ENCODE data around the gene FGFRL1.

DNA sequence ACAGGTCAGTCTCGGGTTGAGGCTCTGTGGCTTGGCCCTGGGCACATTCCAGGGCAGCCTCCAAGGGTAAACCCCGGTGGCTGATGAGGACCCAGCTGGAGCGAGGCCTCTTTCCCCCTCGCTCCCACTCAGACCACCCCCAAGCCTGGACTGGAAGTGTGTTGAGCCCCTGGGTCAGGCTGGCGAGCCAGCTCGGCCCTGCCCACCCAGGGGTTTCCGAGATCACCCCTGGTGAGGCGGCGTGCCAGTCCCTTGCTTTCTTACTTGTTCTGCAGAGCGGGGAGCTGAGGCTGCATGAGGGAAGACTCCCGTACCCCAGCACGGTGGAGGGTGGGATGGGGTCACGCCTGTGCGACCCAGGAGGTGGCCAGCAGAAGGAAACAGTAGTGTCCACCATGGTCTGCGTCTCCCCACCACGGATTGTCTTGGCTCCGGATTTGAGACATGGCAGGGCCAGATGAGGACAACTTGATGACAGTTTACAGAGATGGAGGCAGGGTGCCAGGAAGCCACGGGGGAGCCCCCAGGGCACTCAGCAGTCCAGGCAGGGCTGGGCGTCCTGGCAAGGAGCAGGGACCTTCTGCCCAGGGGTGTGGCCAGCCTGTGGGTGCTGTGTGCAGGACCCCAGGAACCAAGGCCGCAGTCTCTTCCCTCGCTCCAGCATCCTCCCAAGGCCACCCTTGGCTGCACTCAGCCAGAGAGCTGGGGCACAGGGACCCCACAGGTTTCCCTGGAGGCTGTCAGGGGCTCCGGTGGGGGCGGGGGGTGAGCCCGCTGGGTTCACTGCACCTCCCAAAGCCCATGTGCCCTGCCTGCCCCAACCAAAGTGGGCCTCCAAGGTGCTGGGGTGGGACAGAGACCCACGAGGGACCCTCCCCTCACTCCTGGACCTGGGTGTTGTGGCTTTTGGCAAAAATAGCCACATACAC is 6.6 kb upstream of the FGFRL1 start:
- TF ChIP-seq, protein P1, sequence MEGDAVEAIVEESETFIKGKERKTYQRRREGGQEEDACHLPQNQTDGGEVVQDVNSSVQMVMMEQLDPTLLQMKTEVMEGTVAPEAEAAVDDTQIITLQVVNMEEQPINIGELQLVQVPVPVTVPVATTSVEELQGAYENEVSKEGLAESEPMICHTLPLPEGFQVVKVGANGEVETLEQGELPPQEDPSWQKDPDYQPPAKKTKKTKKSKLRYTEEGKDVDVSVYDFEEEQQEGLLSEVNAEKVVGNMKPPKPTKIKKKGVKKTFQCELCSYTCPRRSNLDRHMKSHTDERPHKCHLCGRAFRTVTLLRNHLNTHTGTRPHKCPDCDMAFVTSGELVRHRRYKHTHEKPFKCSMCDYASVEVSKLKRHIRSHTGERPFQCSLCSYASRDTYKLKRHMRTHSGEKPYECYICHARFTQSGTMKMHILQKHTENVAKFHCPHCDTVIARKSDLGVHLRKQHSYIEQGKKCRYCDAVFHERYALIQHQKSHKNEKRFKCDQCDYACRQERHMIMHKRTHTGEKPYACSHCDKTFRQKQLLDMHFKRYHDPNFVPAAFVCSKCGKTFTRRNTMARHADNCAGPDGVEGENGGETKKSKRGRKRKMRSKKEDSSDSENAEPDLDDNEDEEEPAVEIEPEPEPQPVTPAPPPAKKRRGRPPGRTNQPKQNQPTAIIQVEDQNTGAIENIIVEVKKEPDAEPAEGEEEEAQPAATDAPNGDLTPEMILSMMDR (IDR thresholded peaks at IDR 0.05), result no peak
- no peak for TF ChIP-seq ZFX (IDR thresholded peaks at IDR 0.05; ENCODE audit: borderline replicate concordance)
